Activated CD4-positive, alpha-beta T cell treated with anti-CD3 and anti-CD28 coated beads, Interleukin-2, amount 50 U/mL, for 1 hour (primary cell): ENCODE results near the gene MLLT10.
A peak's percentile ranks its signal among the peaks of the same experiment; 100 is the strongest.

Experiments used
- DNase-seq: peaks from one replicate; pipeline ENCODE4 v3.0.0-alpha.2; 2020

MLLT10 gene

DNA sequence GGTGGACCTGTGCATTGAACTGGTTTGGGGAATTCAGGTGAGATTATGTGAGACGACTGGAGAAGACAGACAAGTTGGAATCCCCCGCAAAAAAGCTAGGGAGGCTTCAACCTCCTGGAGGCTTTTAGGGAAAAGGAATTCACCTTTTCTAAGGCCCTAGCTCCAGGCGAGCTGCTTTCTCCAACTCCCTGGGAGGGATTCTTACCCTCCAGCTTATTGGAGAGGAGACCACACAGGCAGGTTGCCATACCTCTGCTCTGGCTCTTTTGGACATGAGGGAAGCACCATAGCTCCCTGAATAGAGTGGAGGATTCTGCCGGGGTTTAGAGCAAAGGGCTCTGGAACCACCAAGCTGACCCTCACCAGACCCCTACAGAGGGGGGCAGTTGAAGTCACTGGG, 213.8 kb downstream of the MLLT10 start:
- no peak for DNase-seq

DNA sequence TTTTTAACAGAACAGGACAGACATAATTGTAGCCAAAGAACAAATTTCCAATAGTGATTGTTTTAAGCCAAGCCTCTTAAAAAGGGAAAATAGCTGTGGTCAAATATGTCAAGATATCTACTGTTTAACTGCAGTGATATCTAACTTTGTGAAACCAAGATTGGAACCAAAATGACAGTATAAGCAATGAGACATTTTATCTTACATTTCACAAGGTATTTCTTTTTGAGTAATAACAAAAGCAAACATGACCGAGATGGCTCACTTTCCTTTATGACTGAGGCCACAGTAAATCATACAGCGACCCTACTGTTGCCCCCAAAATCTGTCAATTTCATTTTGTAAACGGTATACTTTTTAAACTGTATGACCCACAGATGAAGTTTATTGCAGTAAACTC, 215.8 kb downstream of the MLLT10 start:
- DNase-seq: no peak

DNA sequence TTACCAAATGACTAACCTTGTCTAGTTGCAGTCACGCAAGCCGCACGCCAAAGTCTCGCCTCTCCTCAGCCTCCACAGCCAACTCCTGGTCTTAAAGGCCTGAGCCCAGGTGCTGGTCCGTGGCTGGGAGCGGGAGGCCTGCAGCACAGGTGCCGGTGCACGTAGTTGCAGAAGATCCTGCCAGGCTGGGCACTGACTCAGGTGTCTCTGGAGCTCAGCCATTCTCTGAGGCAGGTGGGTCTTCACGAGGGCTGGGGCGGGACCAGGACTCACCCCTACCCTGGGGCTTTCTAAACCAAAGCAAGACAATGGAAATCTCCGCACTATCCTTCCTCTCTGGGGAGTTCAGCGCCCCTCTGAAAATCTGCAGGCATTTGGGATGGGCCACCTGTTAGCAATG, 216.4 kb downstream of the MLLT10 start:
- DNase-seq: no peak

DNA sequence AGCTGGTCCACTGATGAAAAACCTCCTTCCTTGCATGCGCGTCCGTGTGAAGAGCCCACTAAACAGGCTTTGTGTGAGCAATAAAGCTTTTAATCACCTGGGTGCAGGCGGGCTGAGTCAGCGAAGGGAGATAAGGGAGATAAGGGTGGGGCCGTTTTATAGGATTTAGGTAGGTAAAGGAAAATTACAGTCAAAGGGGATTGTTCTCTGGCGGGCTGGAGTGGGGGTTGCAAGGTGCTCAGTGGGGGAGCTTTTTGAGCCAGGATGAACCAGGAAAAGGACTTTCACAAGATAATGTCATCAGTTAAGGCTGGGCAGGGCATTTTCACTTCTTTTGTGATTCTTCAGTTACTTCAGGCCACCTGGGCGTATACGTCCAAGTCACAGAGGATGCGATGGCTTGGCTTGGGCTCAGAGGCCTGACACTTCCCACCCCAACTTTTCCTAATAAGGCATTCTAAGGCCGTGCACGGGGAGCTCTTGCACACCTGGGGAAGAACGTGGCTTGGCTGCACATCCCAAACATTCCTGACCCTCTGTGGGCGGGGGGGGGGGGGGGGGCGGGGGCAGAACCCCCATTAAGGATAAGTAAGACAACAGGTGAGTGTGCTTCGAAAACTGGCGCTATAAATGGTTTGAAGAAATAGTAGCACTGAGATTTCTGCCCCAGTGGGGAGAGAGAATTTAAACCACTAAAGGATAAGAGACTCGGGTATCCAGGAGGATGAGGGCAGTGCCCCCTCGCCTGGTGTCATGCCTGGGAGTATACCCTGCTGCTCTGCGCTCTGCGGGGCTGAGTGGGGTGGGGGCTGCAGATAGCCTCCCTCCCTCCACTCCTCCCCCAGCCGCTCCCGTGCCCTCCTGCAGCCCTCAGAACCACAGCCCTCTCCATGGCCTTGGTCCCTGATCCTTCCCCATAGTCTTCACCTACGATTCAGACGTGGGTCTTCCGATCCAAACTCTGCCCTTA, 217.6 kb downstream of the MLLT10 start:
- no peak for DNase-seq

DNA sequence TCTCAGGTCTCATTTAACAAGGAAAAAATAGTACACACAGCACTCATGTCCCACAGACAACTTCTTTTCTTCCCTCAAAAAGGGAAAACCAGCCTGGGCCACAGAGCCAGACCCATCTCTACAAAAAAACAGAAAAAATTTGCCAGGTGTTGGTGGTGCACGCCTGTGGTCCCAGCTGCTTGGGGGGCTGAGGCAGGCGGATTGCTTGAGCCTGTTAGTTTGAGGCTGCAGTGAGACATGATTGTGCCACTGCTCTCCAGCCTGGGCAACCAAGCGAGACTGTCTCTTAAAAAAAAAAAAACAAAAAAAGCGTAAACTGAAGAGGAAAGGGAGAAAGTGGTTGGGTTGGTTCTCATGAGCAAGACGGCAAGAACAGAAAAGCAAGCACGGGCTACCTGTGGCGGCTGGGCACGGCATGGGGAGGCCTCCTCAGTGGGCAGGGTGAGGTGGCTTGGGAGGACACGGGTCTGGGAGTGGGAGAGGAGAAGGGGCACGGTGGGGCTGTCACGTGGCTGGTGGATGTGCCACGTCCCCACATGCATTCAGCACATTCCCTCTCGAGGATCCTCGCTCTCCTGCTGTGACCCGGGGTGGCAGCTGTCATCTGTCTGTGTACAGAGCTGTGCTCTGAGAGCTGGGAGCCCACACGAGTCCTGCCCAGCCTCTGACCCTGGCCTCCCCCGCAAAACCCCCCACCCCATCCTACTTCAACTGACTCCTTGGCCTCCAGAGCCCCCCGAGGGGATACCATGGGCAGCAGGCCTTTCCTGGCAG, 219.7 kb downstream of the MLLT10 start:
- DNase-seq: no peak

DNA sequence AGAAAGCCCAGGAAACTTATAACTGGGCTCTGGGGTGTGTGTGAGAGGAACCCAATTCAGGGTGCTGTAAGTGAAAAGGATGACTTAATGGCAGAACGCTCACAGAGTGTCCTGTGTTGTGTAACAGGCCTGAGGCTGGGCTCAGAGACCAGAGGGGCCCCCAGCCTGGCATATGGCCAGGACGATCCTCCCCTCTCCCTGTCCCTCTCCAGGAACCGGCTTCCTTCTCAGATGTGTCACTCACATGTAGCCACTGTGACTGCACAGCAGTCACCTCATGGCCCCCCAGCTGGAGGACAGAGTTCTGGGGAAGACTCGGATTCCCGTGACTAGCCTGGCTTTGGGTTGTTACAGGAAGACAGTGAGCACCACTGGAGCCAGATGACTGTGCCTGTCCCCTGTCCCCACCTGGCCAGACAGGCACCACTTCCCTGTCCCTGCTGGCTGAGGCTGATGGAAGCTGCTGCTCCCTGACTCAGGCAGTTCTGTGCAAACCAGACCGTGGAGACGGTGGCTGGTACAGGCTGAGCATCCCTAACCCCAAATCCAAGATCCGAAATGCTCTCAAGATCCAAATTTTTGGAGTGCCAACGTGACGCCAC, 220.5 kb downstream of the MLLT10 start:
- DNase-seq: no peak

DNA sequence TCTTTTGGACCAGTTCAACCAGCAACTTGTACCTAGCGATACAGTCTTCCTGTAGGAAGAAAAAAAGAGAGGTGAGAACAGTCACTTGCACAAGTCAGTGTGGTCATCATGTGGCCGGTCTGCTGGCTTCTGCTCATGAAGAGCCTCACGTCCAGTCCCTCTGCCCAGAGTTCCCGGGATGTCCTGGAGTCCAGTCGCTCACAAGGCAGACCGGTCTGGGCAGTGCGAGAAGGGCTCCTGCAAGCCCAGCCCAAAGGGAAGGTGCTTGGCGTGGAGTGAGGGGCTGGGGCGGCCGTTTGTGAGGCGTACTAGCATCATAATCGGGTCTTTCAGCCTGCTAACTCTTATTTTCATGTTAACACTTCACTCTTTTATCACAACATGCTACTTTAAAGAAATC, 222.7 kb downstream of the MLLT10 start:
- no peak for DNase-seq

DNA sequence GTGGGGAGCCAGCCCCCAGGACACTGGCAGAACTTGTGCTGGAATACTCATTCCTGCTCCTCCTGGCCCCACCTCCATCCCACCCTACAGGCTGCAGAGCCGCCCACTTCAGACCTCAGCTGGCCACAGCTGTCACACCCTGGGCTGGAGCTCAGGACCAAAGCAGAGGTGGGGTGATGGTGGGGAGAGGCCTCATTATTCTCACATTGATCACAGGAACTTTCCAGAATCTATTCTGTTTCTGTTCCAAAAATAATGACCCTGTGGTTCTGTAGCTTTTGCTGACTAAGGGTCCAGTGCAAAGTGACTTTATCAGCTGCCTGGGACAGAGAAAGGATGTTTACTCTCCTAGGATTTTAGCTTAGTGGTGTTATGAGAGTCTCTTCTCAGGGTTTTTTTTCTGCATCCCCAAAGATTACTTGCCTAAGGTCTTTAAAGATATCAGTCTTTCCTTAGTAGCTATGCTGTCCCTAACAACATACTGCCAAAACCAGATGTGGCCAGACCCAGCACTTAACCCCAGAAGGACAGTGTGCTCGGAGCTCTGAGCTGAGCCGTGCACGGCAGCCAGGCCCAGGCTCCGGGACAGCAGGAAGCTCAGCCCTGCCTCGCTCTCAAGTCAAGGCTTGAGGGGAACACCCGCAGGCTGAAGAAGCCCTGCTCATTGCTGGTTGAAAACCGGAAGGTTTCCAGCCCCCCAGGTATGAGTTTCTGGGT, 223.3 kb downstream of the MLLT10 start:
- DNase-seq: no peak

DNA sequence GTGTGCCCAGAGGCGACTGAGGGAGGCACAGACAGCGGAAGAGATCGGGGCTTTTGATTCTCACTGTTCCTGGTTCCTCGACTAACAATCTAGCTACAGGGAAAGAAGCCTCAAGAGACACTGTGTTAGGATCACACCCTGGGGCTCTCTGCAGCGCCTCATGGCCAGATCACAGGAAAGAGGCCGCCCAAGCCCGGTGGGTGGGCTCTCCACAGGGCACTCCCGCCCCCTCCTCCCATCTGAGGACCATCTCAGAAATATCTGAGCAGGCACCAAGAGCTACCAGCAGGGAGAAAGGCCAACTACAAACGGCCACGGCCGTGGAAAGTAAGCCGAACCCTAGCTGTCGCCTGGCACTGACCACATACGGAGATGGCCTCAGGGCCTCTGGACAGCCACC, 224.2 kb downstream of the MLLT10 start:
- no peak for DNase-seq

DNA sequence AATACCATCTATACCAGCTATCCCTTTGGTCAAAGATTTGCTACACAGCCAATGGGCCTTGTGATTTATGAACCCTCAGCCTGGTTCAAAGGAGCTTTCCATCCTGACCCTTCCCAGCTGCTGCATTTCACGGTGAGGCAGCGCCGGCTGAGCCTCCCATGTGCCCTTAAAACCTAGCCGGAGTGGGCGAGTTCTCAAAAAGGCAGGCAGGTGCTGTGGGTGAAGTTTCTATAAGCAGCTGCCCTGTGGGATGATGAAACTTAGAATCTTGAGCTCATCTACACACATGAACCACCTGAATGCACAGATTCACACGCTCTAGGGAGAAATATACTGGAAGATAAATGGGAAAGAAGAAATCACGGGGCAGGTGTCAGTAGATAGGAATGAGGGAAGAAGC, 224.7 kb downstream of the MLLT10 start:
- DNase-seq: no peak

DNA sequence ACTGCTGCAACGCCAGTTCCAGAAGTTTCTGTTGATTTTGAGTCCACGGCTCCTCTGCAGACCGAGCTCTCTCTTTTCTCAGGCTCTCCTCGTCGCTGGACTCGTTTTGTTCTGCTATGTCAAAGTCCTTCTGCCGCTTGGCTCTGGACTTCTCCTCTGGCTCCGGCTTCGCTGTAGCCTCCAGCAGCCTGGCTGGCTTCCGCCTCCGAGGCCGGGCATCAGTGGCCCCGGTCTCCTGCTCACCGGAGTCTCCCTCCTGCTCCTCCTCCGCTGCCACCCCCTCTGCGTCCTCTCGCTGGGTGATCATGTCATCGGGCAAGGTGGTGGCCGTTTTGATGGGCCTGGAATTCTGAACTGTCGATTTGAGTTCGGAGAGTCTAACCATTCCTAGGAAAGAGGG, 225.2 kb downstream of the MLLT10 start:
- DNase-seq: no peak

DNA sequence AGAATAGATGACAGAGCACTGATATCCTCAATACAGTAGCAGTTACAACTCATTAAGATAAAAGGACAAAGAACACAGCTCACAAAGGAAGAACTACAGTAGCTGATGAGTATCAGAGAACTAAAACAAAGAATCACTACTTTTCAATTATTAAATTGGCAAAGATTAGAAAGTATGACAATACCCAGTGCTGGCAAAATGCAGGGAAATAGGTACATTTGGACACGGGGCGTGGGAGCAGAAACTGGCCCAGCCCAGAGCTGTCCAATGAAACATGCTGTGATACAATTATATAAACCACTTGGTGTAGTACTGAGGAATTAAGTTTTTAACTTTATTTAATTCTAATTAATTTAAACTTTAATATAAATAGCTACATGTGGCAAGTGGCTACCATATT, 226.3 kb downstream of the MLLT10 start:
- DNase-seq: no peak

DNA sequence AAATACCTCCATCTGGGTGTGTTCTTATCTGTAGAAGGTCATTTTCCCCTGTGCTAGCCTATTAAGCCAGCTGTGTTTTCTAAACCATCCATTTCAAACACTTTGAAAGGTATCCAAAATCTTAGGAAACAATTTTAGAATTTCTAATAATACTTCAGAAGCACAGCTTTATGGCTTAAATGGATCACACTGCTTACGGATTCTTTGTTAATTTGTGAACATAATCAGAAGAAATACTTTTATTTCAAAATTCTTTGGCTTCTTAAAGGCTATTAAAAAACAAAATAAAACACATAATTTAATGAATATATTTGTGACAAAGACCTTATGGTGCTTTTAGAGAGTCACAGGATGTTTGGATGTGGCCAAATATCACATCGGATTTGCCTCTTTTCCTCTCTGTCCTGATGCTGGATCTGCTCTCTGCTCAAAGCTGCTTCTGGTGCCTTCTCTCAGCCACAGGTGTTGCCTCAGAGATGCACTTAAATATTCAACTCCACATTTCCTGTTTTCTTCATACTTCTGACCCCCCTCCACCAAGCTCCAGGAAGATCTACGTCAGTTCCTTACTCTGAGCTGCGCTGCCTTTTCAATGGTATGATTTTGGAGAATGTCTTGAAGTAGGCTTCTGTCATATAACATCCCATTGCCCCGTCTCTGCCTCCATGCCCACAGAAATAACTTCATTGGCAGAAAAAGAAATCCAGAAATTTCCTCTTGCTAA, 230.6 kb downstream of the MLLT10 start:
- peak; percentile 10 for DNase-seq

DNA sequence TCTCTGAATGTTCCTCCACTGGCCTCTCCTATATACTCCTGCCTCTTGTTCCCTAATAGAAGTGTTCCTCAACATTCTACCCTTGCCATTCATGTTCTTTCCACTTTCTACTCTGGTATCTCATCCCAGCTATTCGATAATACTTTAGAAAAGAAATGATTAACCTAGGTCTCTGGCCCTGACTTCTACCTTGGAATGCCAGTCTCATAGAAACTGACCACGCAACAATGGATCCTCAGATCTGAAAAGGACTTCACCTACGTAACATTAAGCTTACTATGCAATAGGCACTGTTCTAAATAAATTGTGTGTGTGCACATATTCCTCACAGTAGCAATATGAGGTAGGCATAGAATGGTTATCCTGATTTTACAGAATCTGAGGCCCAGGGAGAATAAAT, 235.0 kb downstream of the MLLT10 start:
- no peak for DNase-seq

DNA sequence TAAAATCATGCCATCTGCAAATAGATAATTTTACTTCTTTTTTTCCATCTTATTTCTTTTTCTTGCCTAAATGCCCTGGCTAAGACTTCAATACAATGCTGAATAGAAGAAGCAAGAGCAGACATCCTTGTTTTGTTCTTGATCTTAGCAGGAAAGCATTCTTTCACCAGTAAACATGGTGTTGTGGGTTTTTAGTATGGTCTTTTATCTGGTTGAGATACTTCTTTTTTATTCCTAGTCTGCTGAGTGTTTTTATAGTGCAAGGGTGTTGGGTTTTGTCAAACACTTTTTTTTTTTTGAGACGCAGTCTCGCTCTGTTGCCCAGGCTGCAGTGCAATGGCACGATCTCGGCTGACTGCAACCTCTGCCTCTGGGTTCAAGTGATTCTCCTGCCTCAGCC, 237.2 kb downstream of the MLLT10 start:
- DNase-seq: no peak

DNA sequence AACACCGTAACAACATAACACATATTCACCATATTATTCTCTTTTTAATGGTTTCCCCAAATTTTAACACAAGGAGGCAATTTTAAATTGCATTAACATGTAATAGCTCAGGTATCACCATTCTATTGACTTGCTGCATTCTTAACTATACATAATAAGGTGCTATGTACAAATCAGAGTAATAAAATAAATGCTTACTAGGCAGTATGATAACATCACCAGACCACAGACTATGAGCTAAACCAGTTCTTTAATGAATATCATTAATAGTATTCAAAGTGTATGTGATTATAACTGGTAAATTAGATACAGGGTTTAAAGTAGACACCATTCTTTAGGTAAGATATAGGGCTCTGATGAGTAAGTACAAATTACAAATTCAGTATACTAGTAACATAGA, 242.9 kb downstream of the MLLT10 start:
- no peak for DNase-seq

DNA sequence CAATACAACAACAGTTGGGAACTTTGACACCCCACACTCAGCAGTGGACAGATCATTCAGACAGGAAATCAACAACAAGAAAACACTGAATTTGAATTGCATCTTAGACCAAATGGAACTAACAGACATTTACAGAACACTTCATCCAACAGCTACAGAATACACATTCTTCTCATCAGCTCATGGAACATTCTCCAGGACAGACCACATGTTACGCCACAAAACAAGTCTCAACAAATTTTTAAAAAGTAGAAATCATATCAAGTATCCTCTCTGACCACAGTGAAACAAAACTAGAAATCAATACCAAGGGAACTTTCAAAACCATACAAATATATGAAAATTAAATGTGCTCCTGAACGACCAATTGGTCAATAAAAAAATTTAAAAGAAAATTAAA, 257.2 kb downstream of the MLLT10 start:
- DNase-seq: no peak
